Left cardiac atrium (tissue), 4 donors: ENCODE data around the gene SPATA24. TPM values are rescaled to one million over a fixed set of nuclear protein-coding genes. Genes with fewer than 3 reads are reported as not detected.
A peak's percentile ranks its signal among the peaks of the same experiment; 100 is the strongest.
"Not testable (repeated sequence)": the region's sequence is repeated elsewhere in the genome, so short reads cannot be mapped to it uniquely, and the experiment has no call there.

Experiments used
- ATAC-seq, 2 donors: fragments of 200-7000 bp; cut with Tn5 transposase; one replicate each; pipeline ENCODE4 v1.9.1; 2020; ENCODE audit warnings: mild to moderate bottlenecking in 2 of 2, moderate library complexity in 2 of 2
- DNase-seq: peaks from one replicate; pipeline ENCODE4 v3.0.0-alpha.2; 2020
- intact Hi-C, 2 donors: fragments of 100-400 bp; cut with DNase I; formaldehyde crosslinking; loops; one replicate each; pipeline versions ENCODE4 v1.14.1 to v1.15.1; 2022 to 2023
- total RNA-seq, 2 donors: library from RNA; stranded (reverse); fragmentation: NEBNext Ultra II Directional; extraction: Animal tissue kit (Norgen Biotek cat#: 25700); gene quantifications; one replicate each; pipeline ENCODE4 v1.2.1, GENCODE V29; 2021
- donor health status: DM: no; HTN: yes; CAD: no.
- donor health status: DM: no; HTN: yes; CAD: no; lungs with severe emphysema.
- donor health status: DM: yes; HTN: yes; CAD: no.
- donor health status: Dilated cardiomyopathy.

The SPATA24 gene
- total RNA-seq, 2 donors from 2014 or later: 8.8 to 9.0 TPM

DNA sequence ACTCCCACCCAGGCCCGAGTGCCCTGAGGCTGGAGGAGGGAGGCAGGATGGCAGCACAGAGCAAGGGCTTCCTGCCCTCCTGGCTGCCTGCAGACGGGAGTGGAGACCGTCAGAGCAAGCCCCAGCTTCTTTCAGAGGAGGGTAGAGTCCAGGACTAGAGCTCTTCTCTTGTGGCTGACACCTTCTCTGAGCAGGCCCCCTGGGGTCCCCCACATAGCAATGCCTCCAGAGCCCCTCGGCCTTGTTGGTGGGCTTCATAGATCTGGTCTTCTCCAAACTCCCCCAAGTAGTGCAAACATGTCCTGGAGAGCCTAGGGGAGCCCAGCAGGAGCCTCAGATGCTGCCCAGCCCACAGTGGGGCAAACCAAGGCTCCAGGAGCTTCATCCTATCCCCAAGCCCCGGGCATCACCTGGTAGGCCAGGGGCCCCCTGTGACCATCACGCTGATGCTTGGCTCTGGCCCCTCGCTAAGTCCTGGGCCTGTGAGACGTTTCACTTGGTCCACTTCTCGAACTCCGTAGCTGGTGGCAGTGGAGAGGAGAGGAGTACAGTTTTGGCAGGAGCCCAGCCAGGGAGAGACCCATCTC, 16.2 kb downstream of the SPATA24 start:
- DNase-seq (no peak), ATAC-seq (no peak)
- intact Hi-C loops: no loop called here

DNA sequence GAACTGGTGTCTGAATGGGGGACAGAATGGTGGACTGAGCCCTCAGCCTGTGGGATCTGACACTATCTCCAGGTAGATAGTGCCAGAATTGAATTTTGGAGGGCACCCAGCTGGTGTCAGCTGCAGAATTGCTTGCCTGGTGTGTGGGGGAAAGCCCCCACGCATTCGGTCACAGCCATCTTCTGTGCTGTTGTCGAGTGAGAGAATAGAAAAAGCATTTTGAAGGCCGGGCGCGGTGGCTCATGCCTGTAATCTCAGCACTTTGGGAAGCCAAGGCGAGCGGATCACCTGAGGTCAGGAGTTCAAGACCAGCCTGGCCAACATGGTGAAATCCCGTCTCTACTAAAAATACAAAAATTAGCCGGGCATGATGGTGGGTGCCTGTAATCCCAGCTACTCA, 16.9 kb downstream of the SPATA24 start:
- intact Hi-C loops, DNase-seq, ATAC-seq: not testable (repeated sequence)

DNA sequence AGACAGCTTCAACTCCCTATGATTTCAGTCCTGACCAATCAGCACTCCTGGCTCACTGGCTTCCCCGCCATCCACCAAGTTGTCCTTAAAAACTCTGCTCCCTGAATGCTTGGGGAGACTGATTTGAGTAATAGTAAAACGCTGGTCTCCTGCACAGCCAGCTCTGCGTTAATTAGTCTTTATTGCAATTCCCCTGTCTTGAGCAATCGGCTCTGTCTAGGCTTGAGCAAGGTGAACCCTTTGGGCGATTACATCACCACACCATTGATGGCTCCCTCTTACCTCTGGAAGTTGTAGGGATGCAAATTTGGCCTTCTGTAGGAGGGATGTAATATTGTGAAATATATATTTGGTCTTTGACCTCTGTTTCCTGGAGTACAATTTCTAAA, 17.8 kb downstream of the SPATA24 start:
- no peak for DNase-seq
- no peak for ATAC-seq
- intact Hi-C loops: no loop called here

DNA sequence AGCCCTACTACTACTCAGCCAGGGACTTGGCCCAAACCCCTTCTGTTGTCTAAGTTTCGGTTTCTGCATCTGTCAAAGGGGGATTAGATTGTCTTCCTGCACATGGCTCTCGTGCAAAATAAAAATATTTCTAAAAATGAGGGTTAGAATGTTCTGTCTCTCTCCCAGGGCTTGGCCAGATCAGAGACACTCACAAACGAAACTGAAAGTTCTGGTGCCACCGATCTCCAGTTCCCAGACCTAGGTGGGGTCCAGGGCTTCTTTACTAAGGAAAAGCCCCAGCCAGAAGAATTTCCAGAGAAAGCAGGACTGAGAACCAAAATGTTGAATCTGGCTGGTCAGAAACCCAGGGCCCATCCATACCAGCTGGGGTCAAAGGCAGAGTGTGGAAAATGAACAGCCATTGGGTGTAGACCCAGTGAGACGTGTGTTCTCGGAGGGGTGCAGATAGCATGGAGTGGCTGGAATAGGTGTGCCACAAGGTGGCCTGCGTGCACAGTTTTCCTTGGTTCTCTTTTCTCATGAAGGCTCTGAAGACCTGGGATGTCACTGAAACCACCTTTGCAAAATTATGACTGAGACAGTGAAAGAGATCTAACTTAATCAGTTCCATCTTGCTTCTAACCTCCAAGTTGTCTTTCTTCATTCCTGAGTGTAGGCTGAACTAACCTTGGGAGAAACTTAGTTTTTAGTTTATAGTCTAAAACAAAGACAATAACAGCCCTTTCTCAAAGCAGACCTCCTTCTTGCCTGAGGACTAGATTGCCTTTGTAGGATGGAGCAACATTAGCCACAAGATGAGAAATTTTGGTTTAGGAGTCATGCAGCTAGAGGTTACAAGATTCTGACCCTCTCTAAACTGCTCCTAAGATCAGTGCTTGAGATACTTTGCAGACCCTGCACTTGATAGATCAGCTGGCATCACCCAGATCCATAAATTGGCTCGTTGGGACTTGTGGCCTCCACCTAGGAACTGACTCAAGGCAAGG, 18.5 kb downstream of the SPATA24 start:
- intact Hi-C loops: no loop called here
- ATAC-seq (no peak), DNase-seq (no peak)

DNA sequence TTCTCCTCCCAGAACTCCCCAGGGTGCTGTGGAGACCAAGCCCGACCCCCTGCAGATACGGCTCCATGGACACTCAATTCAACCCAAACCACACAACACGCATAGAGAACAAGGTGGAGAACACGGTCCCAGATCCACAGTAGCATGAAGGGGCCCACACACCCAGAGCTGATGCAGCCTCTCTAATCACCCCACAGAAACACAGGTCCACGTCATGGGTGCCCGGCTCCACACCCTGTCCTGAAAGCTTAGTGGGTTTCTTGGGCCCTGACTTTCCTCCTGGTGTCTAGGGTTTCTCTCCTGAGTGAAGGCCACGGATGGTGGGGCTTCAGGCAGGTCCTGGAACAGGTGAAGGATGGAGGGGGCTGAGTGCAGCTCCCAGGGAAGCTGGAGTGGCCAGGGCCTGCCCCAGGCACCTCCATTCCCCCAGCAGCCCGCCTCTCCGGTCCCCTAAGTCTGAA, 19.3 kb downstream of the SPATA24 start:
- intact Hi-C loops: no loop called here
- ATAC-seq (no peak), DNase-seq (no peak)

DNA sequence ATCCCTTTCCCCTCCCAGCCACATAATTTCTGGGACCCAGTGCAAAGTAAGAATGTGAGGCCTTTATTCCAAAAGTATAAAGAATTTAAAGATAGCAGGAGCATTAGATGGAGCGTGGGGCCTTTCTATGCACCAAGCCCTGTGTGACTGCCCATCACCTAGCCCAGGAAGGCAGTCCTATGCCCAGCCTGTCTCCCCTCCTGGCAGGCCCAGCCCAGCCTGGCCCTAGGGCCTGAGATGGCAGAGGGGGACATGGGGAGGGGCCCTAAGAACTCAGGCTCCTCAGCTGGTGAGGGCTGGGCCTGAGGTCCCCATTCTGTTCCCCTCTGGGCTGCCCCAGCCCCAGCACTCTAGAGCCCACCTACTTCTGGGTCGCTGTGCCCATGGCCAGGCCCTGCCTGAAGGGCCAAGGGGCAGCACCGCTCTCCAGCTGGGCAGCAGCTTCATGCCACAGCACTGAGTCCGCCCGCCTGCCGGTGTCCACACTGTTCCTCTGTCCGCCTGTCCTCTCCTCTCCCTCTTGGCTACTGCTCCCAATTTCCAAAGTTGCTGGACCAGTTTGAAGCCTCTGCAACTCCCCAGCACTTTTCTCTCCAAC, 19.8 kb downstream of the SPATA24 start:
- ATAC-seq (no peak), DNase-seq (no peak)
- intact Hi-C loops: no loop called here

DNA sequence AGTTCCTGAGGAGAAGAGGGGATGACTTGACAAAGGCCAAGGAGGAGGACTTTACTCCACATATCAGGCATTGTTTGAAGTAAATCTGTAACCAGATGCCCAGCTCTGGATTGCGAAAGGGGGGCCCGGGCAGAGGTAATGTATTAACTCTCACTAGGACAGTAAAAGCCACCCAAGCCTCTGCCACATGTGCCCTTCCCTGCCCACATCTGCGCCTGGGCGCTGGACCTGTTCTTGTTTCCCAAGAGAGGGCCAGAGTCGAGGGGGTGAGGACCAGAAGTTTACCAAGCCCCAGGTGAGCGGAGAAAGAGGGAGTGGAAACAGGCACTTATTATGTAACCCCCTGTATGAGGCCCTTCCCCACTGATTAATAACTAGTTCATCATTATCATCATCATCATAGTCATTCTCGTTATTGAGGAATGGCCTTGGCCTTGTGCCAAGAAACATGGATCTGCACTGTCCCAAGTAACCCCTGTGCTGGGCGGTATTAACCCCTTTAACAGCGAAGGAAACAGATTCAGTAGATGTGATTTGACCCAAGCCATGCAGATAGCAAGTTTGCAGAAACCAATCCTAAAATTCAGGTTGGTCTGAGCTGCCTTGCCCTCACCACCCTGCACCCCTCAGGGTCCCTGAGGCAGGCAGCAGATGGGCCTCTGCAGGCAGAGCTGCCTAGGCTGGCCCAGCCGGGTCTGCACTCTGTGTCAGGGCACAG, 20.5 kb downstream of the SPATA24 start, which contains the start of gene SLC23A1:
Gene SLC23A1, minus strand, starts transcription at position 23 of the 718 bp plus-strand sequence. CDS start 44 bp downstream, outside the sequence.
- ATAC-seq (no peak), DNase-seq (no peak)
- intact Hi-C loops: no loop called here

DNA sequence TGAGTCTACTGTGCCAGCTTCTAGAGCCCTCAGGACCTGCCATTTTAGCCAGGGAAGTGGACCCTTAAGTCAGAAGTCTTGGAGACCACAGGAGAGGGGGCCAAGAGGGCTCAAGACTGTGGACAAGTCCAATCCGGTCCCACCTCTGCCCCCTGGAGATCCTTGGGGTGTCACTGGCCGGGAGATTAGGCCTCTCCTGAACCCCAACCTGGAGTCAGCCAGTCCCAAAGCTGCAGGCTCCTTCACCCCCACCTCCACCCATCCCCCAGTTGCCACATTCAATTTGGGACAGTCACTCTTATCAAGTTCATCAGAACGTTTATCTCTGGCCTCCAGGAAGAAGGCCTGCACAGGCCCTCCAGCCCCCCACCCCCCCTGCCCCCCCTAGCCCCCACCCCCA, 21.1 kb downstream of the SPATA24 start:
- intact Hi-C loops: no loop called here

DNA sequence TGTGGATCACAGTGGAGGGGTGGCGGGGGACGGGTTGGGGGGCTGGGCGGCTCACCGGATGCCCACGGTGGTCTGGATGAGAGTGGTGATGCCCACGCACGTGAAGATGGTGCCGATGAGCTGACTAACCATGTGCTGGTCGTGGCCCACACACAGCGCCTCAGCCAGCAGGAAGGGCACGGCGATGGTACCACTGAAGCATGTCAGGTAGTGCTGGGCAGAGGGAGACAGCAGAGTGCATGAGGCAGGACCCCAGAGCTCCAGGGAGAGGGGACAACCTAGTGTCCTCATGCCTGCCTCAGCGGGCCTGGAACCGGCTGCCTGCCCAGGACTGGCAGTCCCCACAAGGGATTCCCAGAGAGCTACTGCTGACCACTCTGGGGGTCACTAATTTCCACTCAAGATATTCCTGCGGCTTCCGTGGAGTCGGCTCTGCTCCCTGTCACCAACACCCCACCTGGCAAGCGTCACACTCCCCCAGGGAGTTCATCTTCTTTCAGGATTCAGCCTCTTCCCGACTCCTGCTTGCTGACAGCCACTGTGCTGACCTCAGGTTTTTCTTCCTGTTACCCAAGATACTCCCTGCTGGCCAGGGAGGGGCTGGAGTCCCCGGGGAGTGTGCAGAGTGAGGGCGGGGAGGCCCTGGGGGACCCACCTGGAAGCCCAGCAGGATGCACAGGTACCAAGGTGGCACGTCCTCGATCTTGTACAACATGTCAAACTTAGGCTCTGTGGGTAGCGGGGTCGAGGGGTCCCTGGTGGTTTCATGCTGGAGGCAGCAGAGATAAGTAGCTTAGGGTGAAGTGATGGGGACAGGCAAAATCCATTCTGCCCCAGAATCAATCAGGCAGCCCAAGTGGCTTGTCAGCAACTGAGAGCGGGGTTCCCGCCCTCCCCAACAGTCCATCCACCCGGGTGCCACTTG, 21.8 kb downstream of the SPATA24 start:
- DNase-seq (no peak), ATAC-seq (no peak)
- intact Hi-C loops: no loop called here

More for the DNA sequence above, 21.1 kb downstream of the SPATA24 start:
- DNase-seq: no peak
- ATAC-seq: no peak

DNA sequence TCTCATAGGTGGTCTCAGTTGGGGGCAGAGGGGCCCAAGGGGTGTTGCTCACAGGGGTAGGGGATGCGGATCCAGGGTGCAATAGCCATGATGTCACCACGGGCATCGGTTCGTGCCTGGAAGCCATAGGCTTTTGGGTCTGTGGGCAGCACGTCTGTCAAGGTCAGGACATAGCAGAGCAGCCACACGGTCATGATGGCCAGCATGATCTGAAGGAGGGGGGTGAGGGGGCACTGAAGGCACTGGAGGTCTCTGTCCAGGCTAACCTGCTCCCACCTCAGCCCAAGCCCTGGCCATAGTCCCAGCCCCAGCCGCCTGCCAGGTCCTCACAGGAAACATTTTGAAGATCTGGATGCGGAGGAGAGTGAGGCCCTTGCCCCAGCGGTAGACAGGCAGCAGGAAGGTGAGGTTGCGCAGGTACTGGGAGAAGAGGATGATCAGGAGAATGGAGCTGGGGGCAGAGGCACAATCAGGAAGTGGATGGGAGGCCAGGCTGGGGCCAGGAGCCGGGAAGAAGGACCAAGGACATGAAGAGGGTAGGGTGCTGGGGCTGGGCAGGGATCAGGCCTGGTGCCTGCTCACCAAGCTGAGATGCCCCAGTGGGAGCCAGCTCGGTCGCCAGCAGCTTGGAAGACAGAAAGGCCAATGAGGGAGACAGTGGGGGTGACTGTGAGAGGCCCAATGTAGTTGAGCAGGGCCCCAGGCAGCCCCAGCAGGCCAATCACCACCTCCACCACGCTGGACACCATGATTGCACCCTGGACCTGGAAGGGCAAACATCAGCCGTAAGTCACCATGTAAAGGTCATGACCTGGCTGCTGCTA, 24.1 kb downstream of the SPATA24 start:
- intact Hi-C loops: no loop called here
- no peak for ATAC-seq
- no peak for DNase-seq

DNA sequence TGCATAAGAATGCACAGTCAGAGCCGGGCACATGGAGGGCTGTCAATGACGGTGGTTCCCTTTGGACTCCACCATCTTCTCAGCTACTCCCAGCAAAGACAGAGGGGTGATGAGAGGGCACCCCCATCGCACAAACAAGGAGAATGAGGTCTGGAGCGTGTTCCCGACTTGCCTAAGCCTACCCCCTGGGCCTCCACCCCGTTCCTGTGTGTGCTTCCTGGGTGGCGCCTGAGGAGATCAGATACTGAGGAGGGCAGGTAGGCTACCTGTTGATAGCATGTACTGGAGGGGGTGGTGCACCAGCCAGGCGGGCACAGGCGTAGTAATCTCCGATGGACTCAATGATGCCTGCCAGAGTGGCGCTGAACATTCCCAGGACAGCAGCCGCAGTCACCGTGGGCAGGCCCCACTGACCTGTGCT, 24.9 kb downstream of the SPATA24 start:
- ATAC-seq: no peak
- no peak for DNase-seq
- intact Hi-C loops: no loop called here

DNA sequence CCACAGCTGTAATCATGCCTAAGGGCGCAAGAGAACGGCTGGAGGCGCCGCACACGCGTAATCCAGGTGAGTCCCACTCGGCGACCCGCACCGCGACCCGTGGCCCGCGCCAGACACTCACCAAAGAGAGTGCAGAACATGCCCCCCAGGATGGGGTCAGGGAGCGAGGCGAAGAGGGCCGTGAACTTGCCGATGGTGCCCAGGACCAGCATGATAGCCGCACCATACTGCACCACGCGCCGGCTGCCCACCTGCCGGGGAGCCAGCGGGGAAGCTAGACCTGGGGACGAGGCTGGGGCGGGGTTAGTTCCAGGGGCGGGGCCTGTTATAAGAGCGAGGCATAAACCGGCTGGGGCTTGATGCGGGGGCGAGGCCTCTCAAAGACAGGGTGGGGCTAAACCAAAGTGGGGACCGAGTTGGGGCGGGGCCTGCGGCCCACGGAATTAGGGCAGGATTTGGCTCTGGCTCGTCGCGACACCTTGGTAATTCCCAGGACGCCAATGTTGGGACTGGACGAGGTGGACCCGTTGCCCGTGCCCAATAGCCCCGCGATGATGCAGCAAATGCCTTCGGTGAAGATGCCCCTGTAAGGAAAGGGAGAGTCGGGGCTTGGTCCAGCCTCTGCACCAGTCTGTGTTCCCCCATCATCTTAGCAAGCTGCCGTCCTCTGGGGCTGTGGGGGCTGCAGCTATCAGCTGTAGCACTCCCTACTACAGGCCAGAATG, 25.6 kb downstream of the SPATA24 start:
- DNase-seq: no peak

DNA sequence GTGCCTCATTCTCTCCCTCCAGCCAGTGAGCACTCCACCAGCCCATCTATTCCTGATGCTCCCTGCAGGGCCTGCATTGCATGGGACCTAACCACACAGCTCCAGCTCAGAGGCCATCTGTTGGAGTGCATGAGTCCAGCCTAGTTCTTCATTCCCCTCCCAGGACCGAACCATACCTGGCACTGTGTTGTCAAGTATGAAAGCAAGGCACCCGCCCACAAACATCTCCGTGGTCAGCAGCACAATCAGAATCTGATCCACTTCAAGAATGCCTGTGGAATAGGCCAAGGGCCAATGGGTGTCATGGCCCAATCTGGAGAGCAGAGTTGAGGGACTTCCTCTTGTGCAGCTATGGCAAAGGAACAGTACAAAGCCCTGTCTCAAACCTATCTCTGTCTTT, 26.7 kb downstream of the SPATA24 start:
- DNase-seq (no peak), ATAC-seq (no peak)
- intact Hi-C loops: no loop called here

More for the DNA sequence above, 25.6 kb downstream of the SPATA24 start:
- no peak for ATAC-seq
- intact Hi-C loops: no loop called here

DNA sequence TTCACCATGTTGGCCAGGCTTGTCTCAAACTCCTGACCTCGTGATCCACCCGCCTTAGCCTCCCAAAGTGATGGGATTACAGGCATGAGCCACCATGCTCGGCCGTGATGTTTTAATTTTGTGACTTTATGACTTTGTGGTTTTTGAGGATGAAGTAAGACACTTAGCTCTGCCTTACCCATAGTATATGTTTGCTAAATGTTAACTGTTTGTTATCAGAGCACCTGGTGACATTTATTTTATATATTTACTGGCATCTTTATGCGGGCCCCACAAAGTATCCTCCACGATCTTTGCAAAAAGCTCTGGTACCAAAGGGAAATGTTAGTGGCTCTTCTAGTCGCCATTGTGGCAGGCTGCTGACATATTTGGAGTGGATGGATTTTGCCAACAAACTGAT, 27.5 kb downstream of the SPATA24 start:
- intact Hi-C loops: no loop called here
- DNase-seq (no peak), ATAC-seq (no peak)

DNA sequence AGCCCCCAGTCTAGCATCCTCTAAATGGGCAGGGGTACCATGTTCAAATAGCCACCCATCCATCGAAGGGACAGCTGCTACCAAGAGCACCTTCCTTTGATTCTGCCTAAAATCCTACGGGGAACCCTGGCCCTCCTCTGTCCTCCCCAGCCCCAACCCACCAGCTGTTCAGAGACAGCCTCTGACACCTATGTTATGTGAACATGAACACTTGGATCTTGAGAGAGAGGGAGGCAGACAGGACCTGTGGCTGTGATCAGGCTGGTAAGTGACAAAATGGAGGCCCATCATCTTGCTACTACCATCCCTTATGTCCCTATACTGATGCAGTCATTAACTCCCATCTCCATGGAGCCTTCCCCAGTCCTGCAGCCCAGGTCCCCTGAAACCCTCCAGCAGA, 29.0 kb downstream of the SPATA24 start:
- intact Hi-C loops: no loop called here
- DNase-seq (no peak), ATAC-seq (no peak)

DNA sequence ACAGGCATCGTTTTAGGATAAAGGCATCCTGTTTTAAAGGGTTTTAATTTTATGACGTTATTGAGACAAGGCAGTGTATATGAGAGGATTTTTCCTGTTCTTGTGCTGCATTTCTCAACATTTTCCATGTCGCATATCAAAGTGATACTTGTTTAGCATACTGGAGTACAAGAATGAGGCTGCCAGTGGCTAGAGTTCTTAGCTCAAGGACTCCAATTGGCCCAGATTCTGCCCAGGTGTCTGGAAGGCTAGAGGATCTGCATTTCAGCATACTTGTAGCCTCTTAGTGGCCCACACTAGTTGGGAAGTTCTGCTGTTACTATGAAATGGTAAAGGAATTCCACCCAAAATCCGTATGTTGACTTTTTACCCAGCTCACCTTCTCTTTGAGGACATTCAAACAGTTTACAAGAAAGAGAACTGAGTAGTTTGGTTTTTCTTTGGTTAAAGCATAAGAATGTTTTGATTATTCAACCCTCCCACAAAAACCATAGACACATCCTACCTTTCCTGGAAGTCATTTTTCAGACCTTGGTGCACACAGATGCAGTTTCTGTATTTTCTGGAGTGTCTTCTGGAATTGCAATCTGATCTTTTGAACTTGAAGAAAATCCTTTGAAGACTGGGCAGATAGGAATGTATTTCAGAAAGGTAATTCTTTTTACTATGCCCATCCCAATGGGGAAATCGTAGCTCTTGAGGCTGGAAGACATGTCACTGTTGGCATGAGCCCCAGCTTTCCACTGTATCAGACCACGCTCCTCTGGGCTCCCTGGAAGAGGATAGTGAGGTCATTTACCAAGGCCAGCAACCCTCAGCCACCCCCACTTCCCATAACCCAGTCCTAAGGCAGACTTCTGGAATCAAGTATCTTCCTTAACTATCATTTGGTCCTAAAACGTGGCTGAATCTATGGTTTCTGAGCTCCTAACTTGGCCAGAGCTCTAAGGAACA, 32.1 kb downstream of the SPATA24 start:
- peak in 1 of 2 donors; percentile 24 for ATAC-seq
- DNase-seq: peak; percentile 45
- intact Hi-C loops: no loop called here
